GM21390 (cell line): ENCODE measurements around the gene HIVEP2.

Experiments used
- ATAC-seq: cut with Tn5 transposase; IDR thresholded peaks from one replicate; pipeline ENCODE4 v1.9.1; 2021; ENCODE audit not compliant: unreplicated experiment

The HIVEP2 gene

DNA sequence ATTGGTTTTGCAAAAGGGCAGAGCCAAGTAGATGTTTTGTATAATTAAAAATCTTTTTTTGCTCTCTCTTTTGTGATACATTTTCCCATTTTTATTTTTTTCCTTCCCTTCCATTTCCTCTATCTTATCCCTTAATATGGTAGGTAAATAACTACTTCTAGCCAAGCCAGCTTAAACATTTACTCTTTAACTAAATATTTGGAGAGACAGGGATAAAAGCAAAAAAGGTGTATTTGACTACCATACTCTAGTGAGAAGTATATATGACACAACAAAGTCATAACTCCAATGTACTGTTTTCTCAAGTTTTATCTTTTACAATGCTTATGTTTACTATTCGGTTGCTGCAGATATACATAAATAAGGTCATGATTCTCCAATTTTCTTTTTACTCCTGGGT, 154.7 kb downstream of the HIVEP2 start:
- no peak for ATAC-seq

DNA sequence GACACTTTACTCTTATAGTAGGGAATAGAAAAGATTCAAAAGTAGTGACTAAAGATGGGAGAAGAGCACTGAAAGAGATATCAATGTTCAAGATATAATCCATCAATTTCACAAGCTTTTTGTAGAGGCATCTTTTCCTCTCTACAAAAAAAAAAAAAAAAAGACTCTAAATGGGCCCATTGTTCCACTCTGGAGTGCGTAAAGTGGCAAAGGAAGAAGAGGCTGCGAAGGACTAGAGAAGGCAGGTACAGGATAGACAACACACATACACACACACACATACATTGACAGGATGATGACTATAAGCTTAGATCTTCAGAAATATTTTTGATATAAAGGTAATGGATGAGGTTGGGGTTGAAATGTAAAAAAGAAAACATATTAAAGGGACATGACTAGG, 157.6 kb downstream of the HIVEP2 start:
- no peak for ATAC-seq

DNA sequence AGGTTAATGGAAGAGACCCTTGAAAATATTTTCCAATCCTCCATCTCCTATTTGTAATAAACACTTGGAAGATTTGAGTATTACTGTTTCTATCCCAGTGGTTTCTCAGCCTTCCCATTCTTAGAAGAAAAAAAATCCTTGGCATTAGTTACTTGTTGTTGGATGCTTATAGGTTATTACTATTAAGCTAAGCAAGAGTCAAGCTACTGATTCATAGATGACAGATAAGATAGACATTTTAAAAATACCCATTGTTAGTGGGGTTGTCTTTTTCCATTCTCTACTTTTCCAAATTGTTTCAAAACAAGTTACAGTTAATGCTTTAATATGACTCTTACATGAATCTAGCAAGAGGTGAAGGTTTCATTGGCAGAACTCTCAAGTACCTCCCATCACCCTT, 158.5 kb downstream of the HIVEP2 start:
- ATAC-seq: no peak

DNA sequence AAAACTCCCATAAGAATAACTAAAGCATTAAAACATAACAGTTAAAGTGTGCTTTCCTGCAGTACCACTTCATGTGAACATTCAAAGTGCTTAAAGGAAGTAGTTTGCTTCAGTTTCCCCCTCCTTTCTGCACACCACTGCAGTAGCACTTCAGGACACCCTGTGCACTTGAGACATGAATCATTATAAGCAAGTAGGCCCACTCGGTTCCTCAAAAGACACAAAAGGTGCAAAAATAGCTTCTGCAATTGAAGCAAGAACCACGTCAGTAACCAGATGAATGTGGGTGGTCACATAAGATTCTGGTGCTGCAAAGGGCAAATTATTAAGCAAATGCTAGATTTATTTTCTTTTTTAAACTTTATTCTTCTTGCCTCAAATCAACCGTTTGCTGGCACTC, 160.6 kb downstream of the HIVEP2 start:
- peak; percentile 98 for ATAC-seq

DNA sequence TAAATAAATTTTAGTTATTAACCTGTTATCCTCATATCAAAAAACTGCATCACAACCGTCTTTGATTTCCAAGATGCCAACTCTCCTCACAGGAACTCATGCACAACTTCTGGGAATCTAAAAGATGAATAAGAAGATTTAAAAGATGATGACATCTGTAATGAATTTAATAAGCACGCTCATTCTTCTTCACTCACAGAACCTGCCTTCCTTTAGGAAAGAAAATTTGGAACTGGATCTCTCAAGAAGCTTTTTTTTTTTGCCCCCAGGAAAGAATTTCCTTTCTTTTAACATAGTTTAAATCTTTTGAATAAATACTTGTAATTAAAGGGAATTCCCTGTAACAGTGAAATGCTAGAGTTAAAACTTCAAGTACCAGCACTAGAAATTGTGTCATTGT, 161.5 kb downstream of the HIVEP2 start:
- no peak for ATAC-seq

DNA sequence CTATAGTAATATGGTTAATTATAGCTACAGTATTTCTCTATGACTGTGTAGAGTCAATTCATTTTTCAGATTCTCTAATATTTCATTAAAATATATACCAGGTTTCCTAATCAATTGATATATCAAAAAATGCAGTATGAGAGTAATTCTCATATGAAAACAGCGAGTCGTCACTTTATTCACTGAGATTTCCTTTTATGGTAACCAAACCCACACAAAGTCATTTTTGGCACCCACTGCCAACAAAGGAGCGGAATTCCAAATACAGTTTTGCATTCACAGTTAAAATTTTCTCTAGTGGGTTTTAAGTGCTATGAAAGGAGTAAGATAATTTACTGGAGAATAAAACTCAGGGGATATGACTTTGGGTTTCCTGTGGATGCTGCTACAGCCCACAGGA, 163.8 kb downstream of the HIVEP2 start:
- no peak for ATAC-seq

DNA sequence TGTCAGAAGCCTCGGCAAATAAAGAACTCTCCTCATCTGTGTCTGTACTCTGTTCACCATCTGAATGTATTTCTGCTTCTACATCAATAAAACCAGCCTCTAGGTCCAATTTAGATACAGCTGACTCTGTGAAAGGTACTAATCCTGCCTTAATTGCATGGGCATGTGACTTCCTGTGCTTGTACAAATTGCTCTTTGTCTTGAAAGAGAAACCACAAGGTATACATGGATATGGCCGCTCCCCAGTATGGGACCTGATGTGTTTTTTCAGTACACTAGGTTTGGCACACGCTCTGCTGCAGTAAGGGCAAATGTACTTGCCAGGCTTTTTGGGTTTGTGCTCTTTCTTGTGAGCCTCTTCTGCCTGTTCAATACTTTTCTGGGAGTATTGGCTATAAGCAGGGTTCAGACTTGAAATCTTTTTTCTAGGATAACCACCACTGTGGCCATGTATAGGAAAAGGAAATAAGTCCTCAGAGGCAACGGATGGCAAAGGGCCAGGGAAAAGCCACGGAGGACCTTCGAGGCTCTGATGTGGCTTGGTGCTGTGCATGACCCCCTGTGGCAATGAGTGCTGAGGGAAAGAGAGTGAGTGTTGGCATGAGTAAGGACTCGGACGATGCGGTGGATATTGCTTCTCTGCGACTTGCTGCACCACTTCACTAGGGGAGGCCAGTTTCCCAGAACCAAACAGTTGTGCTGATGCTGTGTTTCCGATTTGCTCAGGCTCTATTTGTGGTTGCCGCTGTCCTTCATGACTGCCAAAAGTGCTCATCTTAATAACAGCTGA, 170.9 kb downstream of the HIVEP2 start:
- no peak for ATAC-seq

DNA sequence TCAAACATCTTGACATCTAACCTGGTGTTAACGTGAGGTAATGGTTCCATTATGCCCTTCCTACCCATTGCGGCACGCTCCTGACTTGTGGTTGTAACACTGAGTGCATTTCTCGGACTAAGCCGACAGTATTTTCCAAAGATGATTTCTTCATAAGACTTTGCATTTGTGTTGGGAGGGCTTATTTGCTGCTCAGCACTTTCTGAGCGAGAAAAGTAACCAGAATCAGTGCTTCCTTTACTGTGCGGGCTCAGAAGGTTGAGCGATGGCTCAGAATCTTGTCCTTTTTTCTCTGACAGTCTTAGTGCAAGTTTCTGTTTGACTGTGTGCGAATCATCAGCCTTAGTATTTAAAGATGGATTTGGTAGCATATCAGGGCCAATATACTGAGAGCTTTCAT, 171.7 kb downstream of the HIVEP2 start:
- ATAC-seq: no peak

DNA sequence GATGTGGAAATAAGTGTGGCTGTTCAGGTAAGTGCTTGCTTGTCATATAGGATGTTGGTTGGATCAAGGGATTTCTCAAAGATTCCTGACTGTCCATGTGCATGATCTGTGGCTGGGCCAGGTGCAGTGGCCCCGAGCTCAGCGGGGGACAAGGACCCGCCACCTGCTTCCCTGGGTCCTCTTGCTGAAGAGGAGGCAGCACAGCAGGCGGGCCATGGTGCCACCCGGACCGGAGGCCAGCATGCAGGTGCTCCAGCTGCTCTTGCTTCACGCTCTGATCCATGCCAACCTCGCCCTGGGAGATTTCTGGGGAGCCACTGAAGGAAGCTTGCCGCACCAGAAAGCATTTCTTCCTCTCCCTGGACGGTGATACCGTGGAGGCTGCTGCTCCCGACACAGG, 173.8 kb downstream of the HIVEP2 start:
- no peak for ATAC-seq

DNA sequence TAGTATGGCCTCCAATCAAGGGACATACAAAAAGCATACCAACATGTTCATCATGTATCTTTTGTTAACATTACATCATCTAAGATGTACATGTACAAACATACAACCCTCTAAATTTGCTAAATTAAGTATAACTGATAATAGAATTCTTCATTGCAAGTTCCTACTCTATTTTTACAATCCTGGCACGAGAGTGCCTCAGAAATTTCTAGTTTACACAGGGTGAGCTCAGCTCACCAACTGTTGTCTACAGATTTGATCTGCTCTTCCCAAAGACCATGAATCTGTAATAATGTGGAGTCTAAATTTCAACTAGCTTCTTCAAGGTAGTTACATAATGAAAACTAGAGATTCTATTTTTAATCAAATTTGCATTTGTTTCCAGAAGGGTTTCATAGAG, 179.7 kb downstream of the HIVEP2 start:
- no peak for ATAC-seq

DNA sequence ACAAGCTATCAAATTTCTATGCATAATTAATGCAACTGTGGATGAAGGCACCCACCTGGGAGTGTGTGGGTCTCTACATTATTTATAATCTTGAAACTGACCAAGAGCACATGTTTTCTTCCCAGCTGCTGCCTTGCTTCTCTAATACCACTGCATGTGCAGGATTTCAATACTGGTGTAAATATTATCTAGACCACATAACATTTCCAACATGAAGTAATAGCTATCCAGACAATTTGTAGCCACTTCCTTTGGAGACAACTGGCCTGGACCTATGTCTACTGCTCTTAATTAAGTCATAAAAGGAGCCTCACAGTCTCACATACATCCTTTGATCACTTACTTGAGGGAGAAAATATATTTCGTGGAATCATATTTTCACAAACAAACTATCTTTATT, 180.7 kb downstream of the HIVEP2 start:
- no peak for ATAC-seq

DNA sequence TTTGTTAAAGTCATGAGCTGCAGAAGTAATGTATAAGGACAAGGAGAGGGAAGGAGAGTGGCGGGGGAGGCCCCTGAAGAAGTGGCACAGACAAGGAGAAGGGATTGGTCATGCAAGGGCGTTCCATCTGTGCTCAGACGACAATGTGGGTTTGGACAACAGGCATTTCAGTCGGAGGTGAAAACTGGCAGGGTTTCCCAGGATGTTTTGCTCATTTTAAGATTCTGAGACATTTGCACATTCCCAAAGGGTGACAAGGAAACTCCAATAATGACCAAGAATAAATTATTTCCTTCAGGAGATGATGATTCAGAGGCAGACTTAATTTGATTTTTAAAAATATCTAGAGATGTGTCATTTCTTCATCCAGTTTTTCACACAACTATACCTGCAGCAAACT, 181.8 kb downstream of the HIVEP2 start:
- ATAC-seq: no peak

DNA sequence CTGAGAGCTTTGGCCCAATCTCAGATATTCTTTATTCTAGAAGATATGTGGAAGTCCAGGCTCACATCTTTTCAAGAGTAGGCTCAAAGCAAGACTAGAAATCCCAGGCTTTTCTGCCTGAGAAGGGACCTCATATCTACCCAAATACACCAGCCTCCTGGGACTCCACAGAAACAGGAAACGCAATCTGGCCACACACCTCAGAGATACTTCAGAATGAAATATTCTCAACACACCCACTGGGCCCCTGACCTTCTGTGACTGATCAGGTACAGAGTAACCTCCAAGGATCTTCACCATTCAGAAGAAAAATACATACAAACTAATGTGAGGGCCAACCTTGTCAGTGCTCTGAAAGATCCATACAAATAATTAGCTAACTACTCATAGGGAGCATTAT, 183.2 kb downstream of the HIVEP2 start:
- ATAC-seq: peak; percentile 84

DNA sequence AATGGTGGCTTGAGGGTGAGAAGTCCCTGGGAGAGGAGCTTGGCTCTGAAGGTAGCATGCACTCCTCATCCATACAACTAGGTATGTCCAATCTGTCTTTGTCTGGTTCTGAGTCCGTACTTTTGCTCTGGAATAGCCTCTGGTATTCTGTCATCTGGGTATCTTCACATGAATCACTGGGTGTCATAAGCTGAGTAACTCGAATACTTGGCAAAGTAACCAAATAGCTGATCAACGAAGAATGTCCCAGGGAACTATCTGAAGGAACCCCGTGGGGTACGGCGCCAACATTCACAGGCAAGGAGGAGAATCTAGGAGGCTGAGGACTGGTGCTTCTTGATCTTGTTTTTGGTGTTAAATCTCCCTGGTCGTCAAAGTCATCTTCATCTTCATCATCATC, 184.8 kb downstream of the HIVEP2 start:
- no peak for ATAC-seq

DNA sequence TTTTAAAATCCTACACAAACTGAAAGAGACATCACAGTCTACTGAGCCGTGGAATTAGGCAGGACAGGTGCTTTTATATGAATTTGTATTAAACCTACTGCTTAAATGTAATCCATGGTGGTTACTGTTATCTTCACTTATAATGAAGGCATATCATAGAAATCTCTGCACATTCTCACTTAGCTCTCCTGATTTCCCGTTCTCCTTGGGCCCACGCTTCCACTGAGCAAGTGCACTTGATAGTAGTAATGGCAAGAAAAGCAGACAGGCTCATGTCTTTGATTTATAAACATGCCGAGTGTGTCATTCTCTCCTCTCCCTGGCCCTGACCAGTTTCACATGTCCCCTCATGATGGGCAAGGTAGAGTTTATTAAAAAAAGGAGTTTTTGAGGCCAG, 186.3 kb downstream of the HIVEP2 start:
- no peak for ATAC-seq

DNA sequence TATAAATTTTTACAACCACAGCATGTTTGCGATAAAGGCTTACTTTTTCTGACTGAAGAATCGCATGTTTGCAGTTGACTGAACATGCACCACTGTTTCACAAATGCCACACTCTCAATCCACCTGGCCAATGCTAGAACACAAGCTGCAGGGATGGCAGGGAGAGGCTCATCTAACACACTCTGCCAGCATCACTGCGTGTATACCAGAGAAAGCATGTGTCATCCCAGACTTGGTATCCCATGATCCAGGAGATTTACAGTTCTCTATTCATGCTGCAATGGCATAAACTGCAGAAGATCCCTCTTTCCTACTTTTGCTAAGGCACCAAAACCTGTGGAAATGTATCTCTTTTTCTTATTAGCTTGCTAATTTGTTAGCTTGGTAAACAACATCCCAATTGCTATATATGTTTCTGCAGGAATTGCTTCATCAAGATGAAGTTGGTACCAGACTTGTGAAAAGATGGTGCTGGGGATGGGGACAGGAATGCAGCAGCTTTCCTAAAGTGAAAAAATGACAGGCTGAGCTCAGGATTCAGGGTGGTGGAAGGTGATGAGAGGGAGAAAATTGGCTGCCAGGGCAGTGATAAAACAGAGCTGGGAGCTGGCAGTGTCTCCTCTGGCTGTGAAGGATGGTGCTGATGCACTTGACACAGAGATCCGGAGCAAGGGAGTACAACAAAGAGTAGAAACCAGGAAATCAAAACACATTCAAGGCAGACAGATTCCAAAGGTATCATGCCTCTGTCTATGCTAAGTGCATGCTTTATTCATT, 186.9 kb downstream of the HIVEP2 start:
- ATAC-seq: no peak

DNA sequence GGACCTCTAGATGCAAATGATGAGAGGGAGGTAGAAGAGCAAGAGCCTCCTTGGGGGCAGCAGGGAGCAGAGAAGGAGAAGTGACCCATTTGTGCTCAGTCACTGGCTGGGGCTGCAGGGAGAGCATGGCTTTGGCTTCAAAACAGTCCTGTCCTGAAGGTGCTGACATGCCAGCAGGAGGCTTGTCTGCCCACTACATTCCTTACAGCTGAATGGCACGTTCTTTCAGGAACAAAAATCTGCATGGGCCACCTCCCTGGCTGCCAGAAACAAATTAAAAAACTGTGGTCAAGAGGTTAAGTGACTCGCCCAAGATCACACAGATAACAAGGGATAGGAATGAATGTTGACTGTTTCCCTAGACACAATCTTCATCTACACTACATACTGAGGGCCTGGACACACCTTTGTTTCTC, 188.8 kb downstream of the HIVEP2 start:
- no peak for ATAC-seq

DNA sequence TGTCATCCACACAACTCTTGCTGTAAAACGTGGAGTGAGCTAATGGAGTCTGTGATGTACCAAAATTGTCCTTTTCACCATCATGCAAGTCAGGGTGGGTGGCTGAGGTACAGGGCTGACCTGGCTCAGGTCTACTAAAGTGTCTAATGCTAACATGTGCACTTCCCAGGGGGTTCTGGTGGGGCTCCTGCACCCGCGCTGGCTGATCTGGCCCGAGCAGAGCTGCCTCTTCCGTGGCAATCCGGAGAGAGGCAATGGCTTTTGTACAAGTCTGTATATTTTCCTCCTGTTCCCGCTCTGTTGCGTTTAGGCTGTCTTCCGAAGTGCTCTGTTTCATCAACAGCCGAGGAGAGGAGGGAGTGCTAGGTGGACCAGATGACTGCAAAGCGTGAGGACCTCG, 191.8 kb downstream of the HIVEP2 start:
- ATAC-seq: no peak

DNA sequence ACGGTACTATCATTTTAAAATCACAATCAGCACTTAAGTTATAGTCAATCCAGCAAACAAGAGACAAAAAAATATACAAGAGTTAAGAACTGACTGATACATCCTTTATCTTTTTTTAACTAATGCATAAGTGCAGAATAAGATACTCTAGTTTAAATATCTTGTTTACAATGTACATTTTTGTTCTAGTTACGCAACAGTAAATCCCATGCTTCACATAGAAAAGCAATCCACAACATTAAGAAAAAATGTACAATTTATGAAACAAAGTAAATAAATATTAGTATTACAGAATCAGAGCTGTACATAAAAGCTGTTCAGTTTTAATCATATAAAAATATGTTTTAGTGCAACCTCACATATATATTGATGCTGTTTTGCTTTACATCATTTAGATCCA, 192.6 kb downstream of the HIVEP2 start:
- no peak for ATAC-seq

DNA sequence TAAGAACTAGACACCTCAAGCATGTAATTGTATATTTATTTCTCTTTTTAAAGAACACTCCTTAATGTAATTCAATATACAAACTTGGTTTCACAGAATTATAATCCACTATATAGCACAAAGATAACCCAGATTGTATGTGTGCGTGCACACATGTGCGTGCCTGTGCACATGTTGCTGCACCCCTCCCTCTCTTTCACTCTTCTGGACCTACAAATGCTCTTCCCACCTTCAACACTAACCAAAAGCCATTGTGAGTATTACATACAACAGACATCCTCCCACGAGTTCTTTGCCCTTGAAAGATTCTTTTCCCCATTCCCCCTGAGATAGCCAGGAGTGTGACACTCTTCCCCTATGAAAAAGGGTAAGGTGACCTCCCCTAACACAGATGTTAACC, 193.5 kb downstream of the HIVEP2 start:
- no peak for ATAC-seq

DNA sequence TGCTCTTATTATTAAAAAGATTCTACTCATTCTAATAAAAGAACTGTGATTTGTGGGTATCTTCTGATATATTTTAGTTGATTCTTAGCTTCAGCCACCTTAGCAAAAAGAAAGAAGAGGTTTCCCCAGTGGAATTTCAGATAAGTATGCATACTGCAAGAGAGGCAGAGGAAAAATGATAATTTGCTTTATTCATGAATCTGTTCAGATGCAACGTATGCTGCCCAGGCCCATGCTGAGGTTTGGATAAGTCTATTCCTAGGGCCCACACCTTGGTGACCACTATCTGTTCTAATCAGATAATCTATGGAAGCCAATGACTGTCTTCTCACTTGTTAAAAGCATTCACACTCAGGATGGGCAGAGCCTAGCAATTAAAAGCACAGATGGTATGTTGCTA, 194.0 kb downstream of the HIVEP2 start:
- ATAC-seq: no peak

DNA sequence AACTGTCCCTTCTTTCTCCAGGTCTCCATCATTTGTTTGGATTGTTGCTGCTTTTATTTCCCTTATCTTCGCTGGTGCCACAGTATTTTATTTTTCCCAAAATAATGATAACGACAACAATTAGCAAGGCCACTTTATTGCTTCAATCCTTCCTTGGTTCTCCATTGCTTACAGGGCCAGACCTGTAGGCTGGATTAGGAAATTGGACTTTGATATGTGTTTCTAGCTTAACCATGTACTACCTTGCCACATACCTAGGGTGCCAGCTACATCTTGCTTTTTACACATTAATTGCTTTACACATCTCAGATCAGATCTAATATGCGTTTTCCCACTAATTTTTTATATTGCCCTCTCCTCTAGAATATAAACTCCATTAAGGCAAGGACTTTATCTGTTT, 195.4 kb downstream of the HIVEP2 start:
- ATAC-seq: no peak

DNA sequence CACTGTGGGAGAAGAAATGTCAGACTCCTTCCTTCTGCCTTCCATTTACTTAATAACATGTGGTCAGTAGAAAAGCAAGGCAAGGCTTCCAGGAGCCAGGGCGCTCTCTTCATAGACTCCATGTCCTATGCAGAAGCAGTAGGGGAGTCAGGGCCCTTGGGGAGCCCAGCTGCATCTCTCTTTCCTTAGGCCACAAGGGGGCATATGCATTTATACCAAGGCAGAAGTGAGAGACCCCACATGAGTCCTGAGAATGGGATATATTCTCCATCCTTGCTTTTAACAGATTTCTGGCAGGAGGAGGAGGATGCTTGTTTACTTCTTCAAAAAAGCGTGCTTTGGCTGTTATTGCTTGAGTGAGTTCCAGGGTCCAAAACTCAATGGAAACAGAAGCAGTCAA, 198.5 kb downstream of the HIVEP2 start:
- ATAC-seq: no peak
